HG03432 (cell line): ENCODE results near the gene EYA3.

Experiments used
- ATAC-seq: cut with Tn5 transposase; IDR thresholded peaks from one replicate; pipeline ENCODE4 v1.9.1; 2021; ENCODE audit warnings: mild to moderate bottlenecking, moderate library complexity; ENCODE audit not compliant: unreplicated experiment

EYA3 gene

GRCh38 chr1:27971674-27972073 lies 116.7 kb downstream of the EYA3 start:
- no peak for ATAC-seq

- ATAC-seq = no peak
Measured at GRCh38 chr1:27970401-27970800, 118.0 kb downstream of the EYA3 start.

GRCh38 chr1:27968692-27969091 lies 119.7 kb downstream of the EYA3 start:
- ATAC-seq = no peak

GRCh38 chr1:27967884-27968466 lies 120.4 kb downstream of the EYA3 start:
- no peak for ATAC-seq

DNA sequence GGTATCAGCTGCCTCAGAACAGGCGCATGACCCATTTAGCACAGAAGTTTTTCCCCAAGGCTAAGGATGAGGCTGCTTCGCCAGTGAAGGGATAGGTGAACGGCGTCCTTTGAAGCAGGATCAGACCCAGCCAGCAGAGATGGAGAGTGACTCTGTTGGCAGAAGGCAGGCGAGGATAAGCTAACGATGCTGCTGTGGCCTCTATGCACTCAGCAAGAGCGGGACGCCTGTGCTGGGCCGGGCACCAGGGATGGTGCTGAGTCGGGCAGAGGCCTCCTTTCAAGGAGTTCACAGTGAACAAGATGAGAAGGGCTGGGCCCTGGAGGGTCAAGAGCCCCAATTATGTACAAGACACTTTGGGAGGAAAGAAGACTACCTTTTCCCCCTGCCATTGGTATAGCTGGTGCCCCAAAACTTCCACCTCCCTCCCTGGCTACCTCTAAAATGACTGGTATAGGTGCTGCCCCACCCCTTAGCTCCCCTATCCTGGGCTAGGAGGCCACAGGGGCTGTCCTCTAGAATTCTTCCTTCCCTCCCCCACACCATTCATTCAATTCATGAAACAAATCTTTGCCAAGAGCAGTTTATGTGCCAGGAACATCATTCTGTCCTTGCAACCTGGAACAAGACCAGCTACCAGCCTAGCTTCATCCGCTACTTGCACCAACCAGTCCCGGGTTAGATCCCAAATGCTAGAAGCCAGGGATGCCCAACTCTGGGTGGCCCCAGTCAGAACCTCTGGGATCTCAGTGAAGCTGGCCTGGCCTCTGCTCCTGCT lies 121.1 kb downstream of the EYA3 start:
- no peak for ATAC-seq

DNA sequence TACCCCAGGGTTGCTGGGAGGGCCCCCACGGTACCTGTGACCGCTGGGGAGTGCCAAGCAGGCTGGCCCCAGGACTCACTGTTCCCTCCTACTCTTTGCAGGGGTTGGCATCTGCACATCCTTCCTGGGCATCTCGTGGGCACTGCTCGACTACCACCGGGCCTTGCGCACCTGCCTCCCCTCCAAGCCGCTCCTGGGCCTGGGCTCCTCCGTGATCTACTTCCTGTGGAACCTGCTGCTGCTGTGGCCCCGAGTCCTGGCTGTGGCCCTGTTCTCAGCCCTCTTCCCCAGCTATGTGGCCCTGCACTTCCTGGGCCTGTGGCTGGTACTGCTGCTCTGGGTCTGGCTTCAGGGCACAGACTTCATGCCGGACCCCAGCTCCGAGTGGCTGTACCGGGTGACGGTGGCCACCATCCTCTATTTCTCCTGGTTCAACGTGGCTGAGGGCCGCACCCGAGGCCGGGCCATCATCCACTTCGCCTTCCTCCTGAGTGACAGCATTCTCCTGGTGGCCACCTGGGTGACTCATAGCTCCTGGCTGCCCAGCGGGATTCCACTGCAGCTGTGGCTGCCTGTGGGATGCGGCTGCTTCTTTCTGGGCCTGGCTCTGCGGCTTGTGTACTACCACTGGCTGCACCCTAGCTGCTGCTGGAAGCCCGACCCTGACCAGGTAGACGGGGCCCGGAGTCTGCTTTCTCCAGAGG lies 121.9 kb downstream of the EYA3 start:
- ATAC-seq = no peak

- no peak for ATAC-seq
Measured at GRCh38 chr1:27963393-27963792, 125.0 kb downstream of the EYA3 start.

DNA sequence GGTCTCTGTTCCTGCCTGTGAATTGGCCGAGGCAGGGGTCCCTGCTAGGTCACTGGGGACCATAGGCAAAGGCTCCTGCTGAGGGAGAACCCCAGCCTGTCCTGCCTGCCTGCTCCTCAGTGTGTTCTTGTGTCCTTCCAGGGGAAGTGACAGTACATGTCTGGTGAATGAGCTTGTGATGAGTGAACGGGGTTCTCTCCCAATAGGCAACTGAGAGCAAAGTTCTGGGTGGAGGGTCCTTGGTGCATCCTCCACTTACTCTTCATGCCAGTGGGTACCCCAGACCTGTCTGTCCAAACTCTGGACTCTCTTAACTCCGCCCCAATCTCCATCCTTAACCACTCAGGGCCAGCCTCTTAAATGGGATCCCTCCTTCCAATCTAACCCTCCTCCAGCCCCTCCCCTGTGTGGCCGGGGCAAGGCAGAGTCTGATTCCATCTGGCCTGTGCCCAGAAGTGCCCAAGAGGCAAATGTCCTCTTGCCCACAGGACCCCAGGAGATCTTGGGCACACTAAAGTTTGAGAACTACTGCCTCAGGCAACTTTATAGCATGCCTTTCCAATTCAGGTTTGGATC lies 126.7 kb downstream of the EYA3 start:
- no peak for ATAC-seq

DNA sequence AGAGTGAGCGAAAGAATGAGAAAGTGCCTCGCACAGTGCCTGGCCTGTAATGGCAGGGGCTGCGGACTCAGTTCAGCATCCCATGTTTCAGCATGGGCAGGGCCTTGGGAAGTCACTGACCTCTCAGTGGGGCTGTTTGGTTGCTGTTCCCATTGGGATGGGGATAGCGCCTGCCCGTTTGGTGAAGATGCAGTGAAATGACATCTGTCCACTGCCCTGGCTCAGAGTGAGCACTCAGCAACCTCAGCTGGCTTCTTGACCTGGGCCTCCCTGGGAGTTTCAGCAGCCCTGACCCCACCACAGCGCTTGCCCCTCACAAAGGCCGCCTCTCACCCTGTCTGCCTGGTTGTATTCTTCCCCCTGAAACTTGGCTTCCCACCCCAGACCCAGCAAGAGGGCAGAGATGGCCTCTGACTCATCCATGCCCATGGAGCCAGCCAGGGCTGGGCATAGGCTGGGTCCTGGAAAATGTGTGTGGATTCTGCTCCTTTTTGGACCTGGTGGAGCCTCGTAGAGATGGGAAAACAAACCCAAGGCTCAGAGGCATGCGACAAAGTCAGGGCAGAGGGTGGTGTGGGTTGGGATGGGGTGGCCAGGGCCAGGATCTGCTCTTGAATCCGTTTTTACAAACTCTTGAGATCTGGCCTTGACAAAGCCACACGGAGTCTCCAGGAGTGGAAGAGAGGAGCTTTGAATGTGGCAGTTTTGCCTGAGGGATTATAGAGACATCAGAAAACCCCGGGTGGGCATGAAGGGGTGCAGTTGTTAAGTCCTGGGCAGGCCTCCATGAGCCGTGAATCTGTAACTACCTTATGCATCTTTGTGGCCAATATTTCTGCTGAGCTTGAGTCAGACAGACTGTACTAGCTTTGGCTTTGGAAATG lies 127.4 kb downstream of the EYA3 start:
- ATAC-seq = no peak

- ATAC-seq = peak; percentile 86
Measured at GRCh38 chr1:27959792-27960603, 128.4 kb downstream of the EYA3 start, which contains the start of gene XKR8. Gene XKR8, plus strand, starts transcription at chr1:27959973. Its CDS starts 97 bp downstream, at chr1:27960070.

- no peak for ATAC-seq
Measured at GRCh38 chr1:27958513-27958912, 129.9 kb downstream of the EYA3 start.

DNA sequence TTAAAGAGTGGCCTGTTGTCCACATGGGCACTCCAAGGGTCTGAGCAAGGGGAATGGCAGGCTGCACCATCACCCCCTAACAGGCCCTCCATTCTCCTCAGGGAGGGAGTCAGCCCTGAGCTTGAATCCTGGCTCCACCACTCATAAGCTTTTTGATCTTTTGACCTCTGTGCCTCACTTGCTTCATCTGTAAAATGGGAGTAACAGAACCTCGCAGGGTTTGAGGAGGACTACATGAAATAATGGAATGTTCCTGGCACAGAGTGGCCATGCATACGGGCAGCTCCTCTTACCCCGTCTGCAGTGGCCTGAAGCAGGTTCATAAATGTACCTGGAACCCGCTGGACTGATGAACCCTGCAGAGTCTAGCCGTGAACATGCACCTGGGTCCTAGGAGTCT lies 130.8 kb downstream of the EYA3 start:
- no peak for ATAC-seq

DNA sequence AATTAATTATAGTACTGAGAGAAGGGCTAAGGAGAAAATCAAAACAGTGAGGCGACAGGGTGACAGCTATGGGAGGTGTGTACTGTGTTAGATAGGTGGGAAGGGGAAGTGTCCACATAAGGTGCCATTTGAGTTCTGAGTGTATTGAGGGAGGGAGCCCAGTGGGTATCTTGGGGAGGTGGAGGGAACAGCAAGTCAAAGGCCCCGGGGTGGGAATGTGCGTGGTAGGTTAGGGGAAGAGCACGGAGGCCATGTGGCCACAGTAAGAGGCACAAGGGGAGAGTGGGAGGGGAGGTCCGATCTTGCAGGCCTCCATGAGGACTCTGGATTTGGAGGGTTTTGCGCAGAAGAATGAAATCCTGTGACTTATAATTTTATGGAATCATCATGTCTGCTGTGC lies 131.6 kb downstream of the EYA3 start:
- ATAC-seq = no peak

GRCh38 chr1:27955076-27955475 lies 133.3 kb downstream of the EYA3 start:
- ATAC-seq = no peak

GRCh38 chr1:27954186-27954585 lies 134.2 kb downstream of the EYA3 start:
- ATAC-seq = no peak

DNA sequence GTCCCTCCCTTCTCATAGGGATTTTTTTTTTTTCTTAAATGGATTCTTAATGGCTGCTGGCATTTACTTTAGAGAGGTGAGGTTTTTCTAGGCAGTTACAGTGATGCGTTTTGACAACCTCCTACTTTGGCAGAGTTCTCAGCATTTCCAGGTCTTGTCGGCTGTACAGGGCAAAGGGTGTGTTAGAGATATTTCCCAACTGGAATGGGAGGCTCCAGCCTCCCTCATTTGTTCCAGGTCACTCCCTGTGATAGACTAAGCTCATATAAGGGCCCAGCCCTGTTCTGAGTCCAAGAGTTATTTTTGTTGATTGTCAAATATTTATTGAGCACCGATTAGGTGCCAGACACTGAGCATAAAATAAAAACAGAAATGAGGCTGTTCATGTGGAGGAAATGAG lies 136.3 kb downstream of the EYA3 start:
- no peak for ATAC-seq

DNA sequence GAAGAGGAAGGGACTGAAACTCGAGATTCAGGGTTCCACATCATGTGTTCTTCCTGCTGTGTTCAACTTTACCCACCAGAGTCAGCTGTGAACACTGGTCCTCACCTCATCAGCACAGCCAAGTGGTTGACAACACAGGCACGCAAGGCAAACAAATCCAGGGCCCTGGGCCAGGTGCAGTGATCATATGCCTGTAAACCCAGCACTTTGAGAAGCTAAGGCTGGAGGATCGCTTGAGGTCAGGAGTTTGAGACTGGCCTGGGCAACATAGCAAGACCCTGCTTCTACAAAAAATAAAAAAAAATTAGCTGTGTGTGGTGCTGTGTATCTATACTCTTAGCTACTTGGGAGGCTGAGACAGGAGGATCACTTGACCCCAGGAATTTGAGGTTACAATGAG lies 137.0 kb downstream of the EYA3 start:
- ATAC-seq = no peak

GRCh38 chr1:27949027-27949426 lies 139.4 kb downstream of the EYA3 start:
- no peak for ATAC-seq

DNA sequence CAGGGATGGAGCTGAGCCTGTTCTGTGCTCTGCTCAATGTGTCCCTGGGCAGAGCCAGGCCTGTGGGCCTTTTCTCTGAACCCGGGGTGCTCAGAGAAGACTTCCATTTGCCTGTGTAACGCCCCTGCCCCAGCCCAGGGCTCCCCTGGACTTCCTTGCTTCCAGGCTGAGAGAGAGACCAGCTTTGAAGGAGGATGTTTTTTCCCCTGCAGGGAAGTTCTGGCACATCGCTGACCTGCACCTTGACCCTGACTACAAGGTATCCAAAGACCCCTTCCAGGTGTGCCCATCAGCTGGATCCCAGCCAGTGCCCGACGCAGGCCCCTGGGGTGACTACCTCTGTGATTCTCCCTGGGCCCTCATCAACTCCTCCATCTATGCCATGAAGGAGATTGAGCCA lies 143.4 kb downstream of the EYA3 start:
- no peak for ATAC-seq
